ENCODE results near the gene KRT76. TPM values are rescaled to one million over a fixed set of nuclear protein-coding genes. Genes with fewer than 3 reads are reported as not detected.
"Not testable (repeated sequence)": the region's sequence is repeated elsewhere in the genome, so short reads cannot be mapped to it uniquely, and the experiment has no call there.

Gene KRT76
- total RNA-seq, 1 donor from 2014 or later, result 2.2 TPM

DNA sequence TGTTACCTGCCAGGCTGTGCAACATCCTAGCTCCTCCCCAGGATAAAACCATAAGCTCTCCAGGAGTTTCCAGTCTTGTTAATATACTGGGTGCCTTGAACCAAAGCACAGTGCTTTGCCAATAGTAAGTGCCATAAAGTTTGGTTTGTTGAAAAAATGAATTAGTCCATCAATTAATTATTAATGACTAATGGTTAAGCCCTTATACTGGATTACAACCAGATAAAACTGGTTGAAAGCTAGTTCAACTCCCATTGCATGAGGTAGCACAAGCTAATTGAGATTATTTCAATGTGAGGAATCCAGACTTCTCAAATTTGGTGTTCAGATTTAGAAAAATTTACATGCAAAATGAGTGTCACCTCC is 20.4 kb upstream of the KRT76 start:
- no peak for DNase-seq (ENCODE audit: low spot score)

DNA sequence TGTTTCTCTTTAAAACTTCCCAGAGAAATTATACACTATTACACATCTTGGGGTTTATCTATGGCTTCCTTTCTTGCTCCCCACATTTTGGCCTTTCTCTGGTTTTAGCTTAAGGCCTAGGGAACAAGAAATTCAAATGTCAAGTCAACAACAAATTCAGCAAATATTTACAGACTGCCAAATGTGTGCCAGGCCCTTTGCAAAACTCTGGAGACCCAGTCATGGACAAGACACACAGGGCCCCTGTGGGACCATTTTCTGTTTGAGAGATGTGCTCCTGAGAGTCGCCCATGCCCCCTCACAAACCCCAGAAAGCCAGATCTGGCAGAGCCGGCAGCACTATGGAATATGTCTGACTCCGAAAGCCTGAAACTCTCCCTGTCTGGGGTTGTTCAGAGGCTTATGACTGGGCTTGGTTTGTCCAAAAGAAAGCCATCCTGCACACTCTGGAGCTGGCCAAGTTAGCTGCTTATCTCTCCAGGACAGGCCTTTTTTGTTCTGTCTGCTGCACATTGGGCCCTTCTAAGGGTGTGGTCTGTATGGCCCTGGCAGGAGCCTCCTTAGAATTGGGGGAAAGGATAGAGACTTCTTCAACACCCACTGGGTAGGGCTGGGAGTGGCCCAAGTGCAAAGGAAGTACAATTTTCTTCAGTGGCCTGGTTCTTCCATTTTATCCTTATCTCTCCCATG is 19.8 kb upstream of the KRT76 start:
- peak; percentile 45 for DNase-seq (ENCODE audit: low spot score)

DNA sequence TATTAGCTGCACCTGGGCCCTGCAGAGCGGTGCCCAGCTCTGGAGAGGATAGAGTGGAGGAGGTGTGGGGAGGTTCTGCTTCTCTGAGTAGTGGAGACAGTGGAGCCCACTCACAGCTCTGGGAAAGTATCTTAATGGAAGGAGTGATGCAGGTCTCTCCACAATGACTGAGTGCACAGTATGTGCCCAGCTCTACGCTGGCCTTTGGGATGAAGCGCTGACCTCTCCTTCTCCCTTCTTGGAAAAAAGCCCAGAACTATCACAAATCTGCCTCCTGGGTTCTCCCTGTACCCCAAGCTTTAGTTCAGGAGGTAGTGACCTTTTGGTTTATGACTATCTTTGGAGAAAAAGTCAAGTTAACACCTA is 19.3 kb upstream of the KRT76 start:
- no peak for DNase-seq (ENCODE audit: low spot score)

DNA sequence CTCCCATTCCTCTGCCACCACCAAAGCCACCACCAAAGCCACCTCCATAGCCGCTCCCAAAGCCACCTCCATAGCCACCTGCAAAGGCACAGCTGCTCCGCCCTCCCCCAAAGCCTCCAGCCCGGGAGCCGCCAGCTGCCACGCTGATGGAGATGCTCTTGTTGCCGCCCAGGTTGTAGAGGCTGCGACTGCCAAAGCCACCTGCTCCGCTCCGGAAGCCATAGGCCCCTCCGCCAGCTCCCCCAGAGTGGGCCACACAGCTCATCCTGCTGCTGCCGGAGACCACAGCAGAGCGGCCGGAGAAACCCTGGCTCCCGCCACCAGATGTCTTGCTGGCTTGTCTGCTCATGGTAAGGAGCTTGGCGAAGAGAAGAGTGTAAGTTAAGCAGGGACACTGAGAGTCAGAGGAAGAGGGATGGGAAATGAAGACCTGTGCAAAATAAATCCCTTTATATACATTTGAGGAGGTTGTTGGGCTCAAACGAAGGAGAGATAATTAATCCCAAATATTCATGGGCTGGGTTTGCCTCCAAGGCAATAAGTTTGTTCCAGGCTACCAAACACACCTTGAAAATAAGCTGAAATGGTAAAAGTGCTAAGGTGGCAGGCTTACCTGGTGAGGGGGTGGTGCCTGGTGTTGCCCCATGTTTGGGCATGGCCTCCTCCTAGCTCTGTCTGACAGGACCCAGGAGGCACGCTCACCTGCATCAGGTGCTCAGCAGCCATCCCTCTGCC is 18.7 kb upstream of the KRT76 start, which contains the start of gene KRT3:
Gene KRT3, minus strand, starts transcription at position 424 of the 735 bp plus-strand sequence. Its CDS starts 75 bp downstream, at position 349.
- no peak for DNase-seq (ENCODE audit: low spot score)

DNA sequence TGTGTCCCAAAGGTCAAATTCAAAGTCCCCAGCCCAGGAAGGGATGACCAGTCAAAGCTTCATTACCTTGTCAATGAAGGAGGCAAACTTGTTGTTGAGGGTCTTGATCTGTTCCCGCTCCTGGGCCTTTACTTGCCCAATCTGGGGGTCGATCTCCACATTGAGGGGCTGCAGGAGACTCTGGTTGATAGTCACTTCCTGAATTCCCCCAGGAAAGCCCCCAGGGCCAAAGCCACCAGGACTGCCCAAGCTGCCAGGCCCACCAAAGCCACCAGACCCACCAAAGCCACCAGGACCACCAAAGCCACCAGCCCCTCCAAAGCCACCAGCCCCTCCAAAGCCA is 18.2 kb upstream of the KRT76 start:
- not testable (repeated sequence) for DNase-seq (ENCODE audit: low spot score)

DNA sequence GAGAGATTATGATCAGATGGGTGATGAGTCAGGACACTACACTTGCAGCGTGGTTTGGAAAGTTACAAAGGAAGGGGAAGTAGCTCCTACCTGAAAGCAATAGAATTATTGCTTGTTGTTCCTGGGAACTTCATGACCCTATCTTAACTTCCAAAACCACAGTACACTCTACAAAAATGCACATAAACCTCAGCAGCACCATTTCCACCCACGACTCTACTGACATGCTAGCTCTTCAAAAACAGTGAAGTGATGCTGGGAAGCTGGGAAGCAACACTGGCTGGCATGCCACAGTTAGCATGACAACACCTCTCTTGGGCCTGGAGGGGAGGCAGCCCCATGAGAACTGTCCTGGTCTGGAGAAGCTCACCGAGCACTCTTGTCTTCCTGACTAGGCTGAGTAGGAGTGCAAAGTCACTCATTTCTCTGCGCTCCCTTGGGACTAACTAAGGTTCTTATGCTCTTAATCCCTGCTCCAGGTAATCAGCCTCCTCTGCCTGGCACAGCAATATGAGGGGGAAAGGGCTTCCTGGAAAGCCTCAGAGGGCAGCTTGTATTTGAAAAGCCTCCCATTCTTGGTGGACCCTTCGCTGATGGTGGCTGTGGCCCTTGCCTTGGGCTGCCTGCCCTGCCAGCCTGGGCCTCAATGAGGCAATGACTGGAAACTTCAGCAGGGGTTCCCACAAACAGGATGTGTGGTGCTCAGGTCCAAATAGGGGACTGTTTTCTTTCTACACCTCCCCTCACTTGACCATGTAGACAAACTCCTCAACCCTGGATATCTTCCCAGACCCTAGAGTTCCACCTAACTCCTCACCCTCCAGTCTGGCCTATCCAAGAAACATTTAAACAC is 17.6 kb upstream of the KRT76 start:
- DNase-seq (ENCODE audit: low spot score), result no peak

DNA sequence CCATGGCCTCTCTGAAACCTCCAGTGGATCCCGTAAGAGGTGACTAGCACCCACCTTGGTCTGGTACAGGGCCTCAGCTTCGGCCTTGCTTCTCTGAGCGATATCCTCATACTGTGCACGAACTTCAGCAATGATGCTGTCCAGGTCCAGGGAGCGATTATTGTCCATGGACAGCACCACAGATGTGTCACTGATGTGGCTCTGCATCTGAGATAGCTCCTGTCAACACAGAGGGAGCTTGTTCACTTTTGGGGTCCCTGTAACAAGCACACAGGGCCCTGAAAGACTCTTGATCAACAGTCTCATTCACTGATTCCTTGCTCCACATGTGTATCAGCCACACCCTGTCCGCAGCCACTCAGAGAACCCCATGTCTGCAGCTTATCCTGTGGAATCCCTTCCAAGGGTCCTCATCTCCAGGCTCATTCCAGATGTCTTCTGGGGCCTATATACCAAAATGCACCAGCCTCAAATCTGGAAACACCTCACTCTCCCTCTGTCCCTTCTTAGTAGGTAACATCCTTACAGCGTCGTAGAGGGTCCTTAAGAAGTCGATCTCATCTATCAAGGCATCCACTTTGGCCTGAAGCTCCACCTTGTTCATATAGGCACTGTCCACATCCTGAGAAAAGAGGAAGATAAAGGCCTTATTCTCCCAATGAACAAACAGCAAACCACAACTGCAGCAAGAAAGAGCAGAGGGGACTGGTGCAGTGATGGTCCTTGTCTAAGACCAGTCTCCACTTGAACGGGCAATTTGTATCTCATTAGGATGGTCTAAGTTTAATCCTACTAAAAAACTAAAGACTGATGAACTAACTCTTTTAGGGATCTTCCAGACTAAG is 15.3 kb upstream of the KRT76 start:
- DNase-seq (ENCODE audit: low spot score), result no peak

DNA sequence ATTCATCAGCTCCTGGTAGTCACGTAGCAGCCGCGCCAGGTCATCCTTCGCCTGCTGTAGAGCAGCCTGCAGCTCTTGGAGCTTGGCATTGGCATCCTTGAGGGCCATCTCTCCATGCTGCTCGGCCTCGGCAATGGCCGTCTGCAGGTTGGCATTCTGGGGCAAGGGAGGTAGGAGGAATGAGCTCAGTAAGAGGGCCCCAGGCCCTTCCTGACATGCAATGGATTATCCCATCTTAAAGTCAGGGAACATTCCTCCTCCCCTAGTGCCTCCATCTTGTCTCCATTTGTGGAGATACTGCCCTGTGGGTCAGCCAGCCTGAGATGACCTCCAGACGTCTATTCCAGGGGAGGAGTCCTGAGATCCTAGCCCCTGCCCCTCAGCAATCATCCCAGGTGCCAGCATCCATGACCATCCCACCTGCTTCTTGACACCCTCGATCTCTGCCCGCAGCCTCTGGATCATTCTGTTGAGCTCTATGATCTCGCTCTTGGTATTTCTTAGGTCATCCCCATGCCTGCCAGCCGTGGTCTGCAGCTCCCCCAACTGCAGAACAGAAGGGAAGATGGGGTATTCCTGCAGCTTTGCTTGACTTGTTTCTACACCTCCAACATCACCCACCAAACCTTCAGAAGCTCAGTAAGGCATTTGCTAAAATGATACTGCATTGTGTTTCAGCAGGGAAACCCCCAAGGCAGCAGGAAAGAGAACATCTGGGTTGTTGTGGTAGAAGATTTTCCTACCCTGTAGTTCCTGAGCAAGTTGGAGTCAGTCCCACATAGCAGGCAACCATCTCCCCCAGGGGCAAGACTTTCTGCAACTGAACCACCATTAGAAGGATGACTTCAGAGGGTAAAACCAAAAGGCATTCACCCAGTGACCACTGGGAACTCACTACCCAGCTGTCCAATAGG is 14.4 kb upstream of the KRT76 start:
- DNase-seq (ENCODE audit: low spot score), result no peak

DNA sequence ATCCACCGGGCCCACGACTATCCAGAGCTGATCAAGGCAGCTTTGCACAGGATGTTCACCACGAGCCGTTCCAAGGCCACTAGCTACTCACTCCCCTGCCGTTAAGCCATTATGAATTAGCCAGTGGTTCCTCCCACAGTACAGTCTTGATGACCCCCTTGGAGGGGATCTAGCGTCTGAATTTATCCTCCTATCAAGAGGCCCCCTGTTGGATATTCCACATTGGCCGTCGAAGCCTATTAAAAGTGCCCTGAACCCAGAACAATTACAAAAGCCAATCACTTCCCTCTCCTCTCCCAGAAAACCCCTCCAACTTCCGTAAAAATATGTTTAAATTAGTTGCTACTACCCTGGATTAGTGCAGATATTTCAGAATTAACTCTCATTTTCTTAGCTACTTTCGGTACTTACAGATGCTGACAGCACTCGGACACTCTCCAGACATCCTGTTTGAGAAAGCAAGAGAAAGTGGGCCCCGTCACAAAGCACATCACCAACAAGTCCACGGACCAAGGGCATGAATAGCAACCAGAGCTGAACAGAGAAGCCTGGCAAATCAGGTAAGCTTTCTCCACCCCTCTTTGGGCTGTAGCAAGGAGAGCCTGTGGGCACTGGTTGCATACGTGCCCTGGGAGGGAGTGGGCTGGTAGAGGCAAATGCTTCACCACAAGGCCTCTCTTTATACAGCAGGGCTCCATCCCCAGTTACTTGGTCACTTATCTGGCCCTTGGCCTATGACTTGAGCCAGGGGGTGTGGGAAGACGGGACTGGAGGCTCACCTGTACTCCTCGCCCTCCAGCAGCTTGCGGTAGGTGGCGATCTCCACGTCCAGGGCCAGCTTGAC is 13.5 kb upstream of the KRT76 start:
- peak; percentile 82 for DNase-seq (ENCODE audit: low spot score)

DNA sequence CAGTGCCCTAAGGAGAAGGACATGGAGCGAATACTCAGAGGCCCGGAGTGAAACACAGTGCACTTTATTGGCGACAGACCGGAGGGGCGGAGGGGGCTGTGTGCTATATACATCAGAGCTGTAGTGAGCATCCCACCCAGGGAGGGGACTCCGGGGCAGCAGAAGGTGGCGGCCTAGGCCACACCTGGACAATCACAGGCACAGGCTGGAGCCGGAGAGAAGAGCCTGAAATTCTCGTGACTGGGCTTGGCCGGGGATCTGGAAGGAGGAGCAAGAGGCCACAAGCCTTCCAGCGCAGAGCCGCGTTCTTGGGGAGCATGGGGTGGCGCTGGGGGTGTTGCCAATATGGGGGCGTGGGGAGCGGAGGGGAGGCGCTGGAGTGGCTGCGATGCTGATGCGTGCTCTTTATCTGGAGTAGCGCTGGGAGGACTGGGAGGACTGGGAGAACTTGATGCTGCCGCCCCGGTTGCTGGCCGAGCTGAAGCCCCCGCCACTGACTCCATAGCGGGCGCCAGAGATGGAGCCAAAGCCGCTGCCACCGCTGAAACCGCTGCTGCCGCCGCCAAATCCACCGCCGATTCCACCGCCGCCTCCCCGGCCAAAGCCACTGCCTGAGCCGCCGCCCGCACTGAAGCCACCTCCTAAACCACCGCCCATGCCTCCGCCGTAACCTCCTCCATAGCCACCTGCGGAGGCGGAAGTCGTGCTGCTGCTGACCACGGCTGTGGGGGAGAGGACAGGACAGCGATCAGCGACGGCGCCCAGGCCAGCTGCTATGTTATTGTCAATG is 12.7 kb upstream of the KRT76 start:
- peak; percentile 13 for DNase-seq (ENCODE audit: low spot score)

DNA sequence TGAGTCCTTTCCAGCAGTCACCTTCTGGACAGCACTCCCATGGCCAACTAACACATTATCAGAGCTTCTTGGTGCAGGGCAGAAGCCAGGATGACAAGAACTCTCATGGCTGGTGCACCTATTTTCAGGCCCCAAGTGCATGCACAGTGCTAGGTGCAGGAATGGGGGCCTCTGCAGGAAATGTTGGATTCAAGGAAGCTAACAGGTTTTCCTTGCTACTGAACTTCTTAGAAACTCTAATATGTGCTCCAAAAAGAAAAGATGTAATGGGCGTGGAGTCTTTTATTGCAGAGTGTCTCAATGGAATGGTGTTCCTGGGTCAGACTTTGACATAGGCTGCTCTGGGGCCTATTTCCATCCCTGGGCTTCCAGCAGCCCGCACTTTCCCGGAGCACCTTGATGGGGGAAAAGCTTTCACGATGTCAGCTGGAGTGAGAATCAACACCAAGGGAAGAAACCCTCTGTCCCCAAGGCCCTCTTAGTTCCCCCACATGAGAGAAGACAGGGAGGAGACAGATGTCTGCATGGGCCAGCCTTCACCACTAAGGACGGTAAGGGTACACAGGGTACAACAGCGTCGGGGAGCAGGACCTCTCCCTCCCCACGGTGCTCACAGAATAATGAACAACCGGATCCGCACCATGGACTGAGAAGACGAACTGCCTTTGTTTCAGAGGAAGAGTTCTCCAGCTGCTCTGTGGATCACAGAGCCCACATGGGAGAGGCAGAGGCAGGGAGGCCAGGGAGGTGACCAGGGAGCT is 11.9 kb upstream of the KRT76 start:
- DNase-seq (ENCODE audit: low spot score), result no peak

DNA sequence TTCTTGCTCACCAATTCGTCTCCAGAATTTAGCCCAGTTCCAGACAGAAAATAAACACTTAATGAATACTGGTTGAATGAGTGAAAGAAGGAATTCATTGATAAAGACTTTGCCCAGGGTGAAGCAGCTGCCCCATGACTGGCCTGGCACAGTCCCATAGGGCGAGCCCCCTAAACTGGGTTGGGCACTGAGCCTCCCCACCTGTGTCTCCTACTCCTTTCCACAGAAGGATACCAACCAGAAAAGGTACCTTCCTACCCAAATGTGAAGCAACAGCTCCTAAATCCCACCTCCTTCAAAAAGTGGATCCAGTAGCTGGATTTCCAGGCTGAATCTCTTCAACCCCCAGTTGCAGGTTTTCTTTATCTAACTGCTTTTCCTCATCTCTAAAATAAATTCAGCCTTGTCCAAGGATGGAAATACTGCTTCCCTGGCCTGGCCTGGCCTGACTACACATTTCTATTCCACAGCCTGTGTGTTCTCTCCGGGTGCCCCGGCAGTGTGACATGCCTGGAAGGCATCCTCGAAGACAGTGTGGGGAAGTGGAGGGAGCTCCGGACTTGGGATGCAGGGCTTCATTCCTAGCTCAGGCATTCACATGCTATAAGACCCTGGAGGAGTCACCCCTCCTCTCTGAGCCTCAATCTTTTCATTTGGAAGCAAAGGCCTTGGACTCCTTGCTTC is 11.2 kb upstream of the KRT76 start:
- DNase-seq (ENCODE audit: low spot score), result peak; percentile 20

DNA sequence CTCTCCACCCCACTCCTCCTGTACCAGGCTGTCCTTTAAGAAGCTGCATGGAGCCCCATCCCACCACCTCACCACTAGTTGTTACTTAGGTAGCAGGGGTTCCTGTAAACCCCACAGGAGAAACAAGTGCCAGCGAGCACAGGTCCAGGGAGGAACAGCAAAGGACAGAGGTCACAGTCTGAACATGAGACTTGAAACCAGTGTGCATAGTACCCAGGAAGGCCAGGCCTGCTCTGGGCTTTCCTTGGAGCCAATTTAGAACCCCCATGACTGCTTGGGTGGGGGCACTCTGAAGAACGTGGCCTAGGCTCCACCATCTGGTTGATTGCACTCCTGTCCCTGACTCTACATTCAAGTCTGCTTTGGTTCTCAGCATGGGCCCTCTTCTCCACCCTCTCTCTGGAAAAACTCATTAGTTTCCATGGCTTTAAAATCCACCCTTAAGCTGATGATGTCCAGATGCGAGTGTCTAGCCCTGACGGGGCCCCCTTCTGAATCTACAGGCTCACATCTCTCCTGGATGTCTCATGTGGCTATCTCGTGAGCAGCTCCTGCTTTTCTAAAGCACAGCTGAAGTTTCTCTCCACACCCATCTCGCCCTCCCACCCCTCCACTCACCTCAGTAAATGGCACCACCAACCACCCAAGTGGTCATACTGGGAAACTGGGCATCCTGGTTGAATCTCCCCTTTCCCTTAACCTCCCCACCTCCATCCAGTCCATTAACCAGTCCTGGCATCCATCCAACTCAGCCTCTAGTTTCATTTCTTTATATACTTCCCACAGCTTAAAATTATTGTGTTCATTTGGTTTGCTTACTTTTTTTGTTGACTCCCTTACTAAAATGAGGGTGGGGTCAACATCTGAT is 10.4 kb upstream of the KRT76 start:
- peak; percentile 96 for DNase-seq (ENCODE audit: low spot score)

DNA sequence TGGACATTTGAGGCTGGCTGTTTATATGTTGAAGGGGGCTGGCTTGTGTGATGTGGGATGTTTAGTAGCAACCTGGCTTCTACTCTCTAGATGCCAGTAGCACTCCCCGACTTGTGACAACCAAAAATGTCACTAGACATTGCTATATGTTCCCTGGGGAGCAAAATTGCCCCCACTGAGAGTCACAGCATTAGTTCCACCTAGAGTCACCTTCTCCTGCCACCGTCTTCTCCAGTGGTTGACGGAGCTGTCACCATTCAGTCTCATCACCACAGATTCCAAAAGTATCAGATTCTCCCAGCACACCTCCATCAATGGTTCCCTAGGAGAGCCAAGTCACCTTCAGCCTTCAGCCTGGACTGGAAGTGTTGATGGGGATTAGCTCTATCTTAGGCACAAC is 7.8 kb upstream of the KRT76 start:
- no peak for DNase-seq (ENCODE audit: low spot score)

DNA sequence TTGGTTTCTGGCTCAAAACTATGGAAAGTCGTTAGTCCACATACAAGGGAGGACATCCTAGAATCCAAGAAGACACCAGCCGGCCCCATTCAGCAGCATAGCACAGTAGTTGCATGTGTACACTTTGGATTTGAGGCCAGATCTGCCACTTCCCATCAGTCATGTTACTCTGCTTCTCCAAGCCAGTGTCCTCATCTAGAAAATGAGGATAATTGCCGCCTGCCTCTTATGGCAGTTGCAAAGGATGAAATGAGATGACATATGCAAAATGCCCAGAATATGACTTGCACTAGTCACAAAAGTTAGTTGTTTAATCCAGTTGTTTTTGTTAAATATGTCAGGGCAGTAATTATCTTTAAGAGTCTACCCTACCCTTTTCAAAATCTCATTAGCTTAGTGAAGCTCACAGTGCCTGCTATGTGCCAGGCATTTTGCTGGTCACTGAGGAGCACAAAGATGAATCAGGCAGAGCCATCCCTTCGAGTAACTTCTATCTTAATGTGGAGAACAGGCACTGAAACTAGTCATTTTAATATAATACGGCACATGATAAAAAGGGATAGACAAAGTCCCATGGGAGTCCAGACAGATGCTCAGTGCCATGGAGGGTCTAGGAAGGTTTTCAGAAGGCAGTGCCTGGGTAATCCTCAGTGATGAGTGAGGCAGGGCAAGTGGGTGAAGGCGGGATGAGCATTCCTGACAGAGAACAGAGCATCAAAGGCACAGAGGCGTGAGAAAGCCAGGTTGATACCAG is 6.6 kb upstream of the KRT76 start:
- DNase-seq (ENCODE audit: low spot score), result no peak

DNA sequence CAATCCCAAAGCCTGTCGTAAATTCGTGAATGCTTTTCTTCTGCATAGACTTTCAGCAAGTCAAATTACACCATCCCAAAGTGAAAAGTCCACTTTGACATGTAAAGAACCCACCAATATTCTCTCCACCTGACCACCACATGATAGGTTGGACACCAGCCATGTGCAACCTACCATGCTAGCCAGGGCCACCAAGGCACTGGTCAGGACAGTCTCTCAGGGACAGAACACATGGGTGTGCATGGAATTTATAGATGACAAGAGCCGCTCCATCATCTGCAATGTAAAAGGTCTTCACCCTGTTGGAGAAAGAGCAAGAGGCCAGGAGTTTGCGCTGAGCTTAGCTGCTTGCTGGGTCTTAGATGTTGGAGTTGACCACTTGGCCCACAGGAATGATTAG is 5.4 kb upstream of the KRT76 start:
- no peak for DNase-seq (ENCODE audit: low spot score)
